Calu3 (cell line): Measurements from ENCODE around the gene CDK13. TPM values are rescaled to one million over a fixed set of nuclear protein-coding genes. Genes with fewer than 3 reads are reported as not detected.

Source experiments
- BruUV-seq: library from RNA; stranded (reverse); fragments of 400-500 nt; replicated peaks from 2 replicates; lab custom pipeline; 2021; lab: Mats Ljungman, UMichigan
- CTCF ChIA-PET: fragments of 300-600 bp; sonication (Branson Sonifier 250); formaldehyde crosslinking; loops from one replicate; lab custom pipeline; 2022; ENCODE audit warnings: antibody characterized with exemption; lab: Charles Lee
- DNase-seq: peaks from one replicate; pipeline ENCODE4 v3.0.0; 2022
- H3K27ac Mint-ChIP-seq: one replicate; pipeline ENCODE4 v1.8.0; 2022; ENCODE audit warnings: mixed read lengths; ENCODE audit not compliant: unreplicated experiment
- H3K27me3 Mint-ChIP-seq: one replicate; pipeline ENCODE4 v1.8.0; 2022; ENCODE audit warnings: mixed read lengths; ENCODE audit not compliant: unreplicated experiment
- H3K36me3 Mint-ChIP-seq: one replicate; pipeline ENCODE4 v1.8.0; 2022; ENCODE audit warnings: mild to moderate bottlenecking, moderate library complexity, mixed read lengths; ENCODE audit not compliant: insufficient read depth, unreplicated experiment
- H3K4me1 Mint-ChIP-seq: one replicate; pipeline ENCODE4 v1.8.0; 2022; ENCODE audit warnings: mild to moderate bottlenecking, low read depth, mixed read lengths; ENCODE audit not compliant: unreplicated experiment
- H3K4me3 Mint-ChIP-seq: one replicate; pipeline ENCODE4 v1.8.0; 2022; ENCODE audit warnings: mild to moderate bottlenecking, low read depth, moderate library complexity, mixed read lengths; ENCODE audit not compliant: unreplicated experiment
- H3K9me3 Mint-ChIP-seq: one replicate; pipeline ENCODE4 v1.8.0; 2022; ENCODE audit warnings: low read depth, mixed read lengths; ENCODE audit not compliant: unreplicated experiment
- intact Hi-C: fragments of 100-400 bp; cut with micrococcal nuclease; formaldehyde crosslinking; loops from one replicate; pipeline ENCODE4 v1.10.0; 2022; ENCODE audit not compliant: unreplicated experiment
- total RNA-seq: library from RNA; stranded (reverse); gene quantifications from 2 replicates; pipeline ENCODE4 v1.2.3, GENCODE V29; 2022
- TF ChIP-seq, protein P1 (sequence below): fragments of 200-600 bp; IDR thresholded peaks from one replicate; pipeline ENCODE4 v1.8.0; 2022; ENCODE audit warnings: antibody characterized with exemption; ENCODE audit not compliant: unreplicated experiment

The CDK13 gene
- total RNA-seq, 1 experiment from 2014 or later = 86.7 TPM

DNA sequence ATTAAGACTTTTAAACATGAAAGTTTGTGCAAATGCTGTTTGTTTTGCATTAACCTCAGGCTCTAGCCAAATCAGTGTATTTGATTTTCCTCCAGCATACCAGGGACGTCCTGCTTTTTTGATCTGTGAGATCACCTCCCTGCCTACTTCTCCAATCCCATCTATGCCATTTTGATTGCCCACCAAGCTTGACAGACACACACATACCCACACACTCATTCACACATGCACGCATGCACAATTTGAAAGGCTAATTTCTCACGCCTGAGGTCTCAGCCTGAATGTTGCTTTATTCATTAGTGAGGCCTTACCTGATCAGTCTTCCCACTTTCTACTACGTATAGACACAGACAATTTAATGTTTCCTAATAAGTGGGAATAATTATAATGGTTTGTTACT is 53.5 kb downstream of the CDK13 start:
- Mint-ChIP-seq H3K36me3 (peaks cover 48% of the 10 kb centered on the region), H3K27me3 (no peaks in the 10 kb centered on the region), H3K9me3 (no peaks in the 10 kb centered on the region), H3K27ac (no peak overlapping the region), H3K4me1 (peaks cover 49% of the 10 kb centered on the region), H3K4me3 (no peak overlapping the region)
- CTCF ChIA-PET = no interaction called here
- TF ChIP-seq, protein P1, sequence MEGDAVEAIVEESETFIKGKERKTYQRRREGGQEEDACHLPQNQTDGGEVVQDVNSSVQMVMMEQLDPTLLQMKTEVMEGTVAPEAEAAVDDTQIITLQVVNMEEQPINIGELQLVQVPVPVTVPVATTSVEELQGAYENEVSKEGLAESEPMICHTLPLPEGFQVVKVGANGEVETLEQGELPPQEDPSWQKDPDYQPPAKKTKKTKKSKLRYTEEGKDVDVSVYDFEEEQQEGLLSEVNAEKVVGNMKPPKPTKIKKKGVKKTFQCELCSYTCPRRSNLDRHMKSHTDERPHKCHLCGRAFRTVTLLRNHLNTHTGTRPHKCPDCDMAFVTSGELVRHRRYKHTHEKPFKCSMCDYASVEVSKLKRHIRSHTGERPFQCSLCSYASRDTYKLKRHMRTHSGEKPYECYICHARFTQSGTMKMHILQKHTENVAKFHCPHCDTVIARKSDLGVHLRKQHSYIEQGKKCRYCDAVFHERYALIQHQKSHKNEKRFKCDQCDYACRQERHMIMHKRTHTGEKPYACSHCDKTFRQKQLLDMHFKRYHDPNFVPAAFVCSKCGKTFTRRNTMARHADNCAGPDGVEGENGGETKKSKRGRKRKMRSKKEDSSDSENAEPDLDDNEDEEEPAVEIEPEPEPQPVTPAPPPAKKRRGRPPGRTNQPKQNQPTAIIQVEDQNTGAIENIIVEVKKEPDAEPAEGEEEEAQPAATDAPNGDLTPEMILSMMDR = no peak
- intact Hi-C loops = no loop called here
- BruUV-seq = no TSS peak
- no peak for DNase-seq

DNA sequence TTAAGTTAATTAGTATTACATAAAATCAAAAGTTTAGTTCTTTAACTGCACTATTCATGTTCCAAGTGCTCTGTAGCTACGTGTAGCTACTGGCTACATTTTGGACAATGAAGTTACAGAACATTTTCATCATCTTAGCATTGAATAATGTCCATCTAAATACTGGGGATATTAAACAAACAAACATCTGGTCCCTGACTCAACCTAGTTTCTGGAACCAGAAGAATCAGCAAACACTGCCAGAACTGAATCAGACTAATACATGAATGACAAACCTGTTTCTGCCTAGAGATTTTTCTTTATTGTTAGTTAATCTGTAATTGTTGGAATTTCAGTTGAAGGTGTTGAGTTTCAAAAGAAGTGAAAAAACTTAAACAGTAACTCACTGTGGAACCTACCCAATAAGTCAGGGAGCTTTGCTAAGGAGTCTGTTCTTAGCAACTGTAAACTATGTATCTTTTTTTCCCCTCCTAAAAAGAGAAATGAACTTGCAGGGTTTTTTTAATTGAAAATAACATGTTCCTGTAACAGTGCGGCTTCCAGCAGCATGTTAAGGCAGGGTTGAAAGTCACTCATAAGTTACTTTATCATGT is 58.3 kb downstream of the CDK13 start:
- peak overlapping the region; percentile 35 for H3K4me3 Mint-ChIP-seq
- intact Hi-C loops = loop anchor here (2.0 kb wide), 1 partner anchor 54 kb away; no protein-coding TSS in a partner anchor
- H3K9me3 Mint-ChIP-seq = no peaks in the 10 kb centered on the region
- CTCF ChIA-PET = interaction anchor here (0.5 to 1.4 kb wide), 6 partner anchors 10 to 112 kb away, joined by 3 to 8 read pairs (median 4); no protein-coding TSS in a partner anchor
- BruUV-seq = no TSS peak
- no peaks in the 10 kb centered on the region for H3K27me3 Mint-ChIP-seq
- peak overlapping the region; percentile 88 for H3K27ac Mint-ChIP-seq
- peak; percentile 43 for DNase-seq
- H3K4me1 Mint-ChIP-seq = peaks cover 68% of the 10 kb centered on the region
- TF ChIP-seq, protein P1 = no peak
- peaks cover 39% of the 10 kb centered on the region for H3K36me3 Mint-ChIP-seq

DNA sequence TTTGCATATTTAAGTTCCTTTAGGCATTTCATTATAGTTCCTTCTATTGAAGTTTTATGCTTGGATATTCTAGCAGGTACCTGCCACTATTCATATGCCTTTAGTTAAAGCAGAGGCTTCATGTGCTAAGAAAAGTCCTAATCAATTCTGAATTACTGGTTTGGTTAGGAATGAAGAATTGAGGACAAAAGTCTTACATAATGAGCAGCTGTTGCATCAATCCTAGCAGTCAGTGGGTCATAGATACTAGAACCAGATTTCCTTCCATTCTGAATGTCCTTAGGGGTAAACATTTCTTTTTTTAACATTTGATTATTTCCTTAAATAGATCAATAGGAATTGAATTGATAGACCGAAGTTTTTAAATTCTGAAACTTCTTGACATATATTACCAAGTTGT is 59.2 kb downstream of the CDK13 start:
- no peak for DNase-seq
- CTCF ChIA-PET = no interaction called here
- Mint-ChIP-seq H3K4me1 (peaks cover 65% of the 10 kb centered on the region), H3K36me3 (peaks cover 40% of the 10 kb centered on the region), H3K27ac (peak overlapping the region; percentile 88), H3K4me3 (peak overlapping the region; percentile 44), H3K9me3 (no peaks in the 10 kb centered on the region), H3K27me3 (no peaks in the 10 kb centered on the region)
- no TSS peak for BruUV-seq
- TF ChIP-seq, protein P1 = no peak
- intact Hi-C loops = loop anchor here (2.0 kb wide), 1 partner anchor 54 kb away; no protein-coding TSS in a partner anchor

DNA sequence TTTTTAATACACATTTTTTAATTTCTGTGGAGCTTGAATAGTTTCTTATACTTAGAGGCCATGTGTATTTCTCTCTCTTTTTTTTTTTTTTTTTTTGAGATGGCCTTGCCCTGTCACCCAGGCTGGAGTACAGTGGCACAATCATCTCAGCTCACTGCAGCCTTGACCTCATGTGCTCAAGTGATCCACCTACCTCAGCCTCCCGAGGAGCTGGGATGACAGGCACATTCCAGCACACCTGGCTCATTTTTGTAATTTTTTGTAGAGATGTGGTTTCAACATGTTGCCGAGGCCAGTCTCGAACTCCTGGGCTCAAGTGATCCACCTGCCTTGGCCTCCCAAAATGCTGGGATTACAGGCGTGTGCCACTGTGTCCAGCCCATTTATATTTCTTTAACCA is 64.3 kb downstream of the CDK13 start:
- no TSS peak for BruUV-seq
- peaks cover 12% of the 10 kb centered on the region for H3K36me3 Mint-ChIP-seq
- CTCF ChIA-PET = interaction anchor here (0.7 kb wide), 1 partner anchor 99 kb away, joined by 5 read pairs; no protein-coding TSS in a partner anchor
- intact Hi-C loops = no loop called here
- H3K27me3 Mint-ChIP-seq = no peaks in the 10 kb centered on the region
- no peak overlapping the region for H3K4me3 Mint-ChIP-seq
- peak overlapping the region; percentile 14 for H3K27ac Mint-ChIP-seq
- no peaks in the 10 kb centered on the region for H3K9me3 Mint-ChIP-seq
- no peak for DNase-seq
- TF ChIP-seq, protein P1 = no peak
- H3K4me1 Mint-ChIP-seq = peaks cover 44% of the 10 kb centered on the region
